GDM1 (cell line): ENCODE measurements around the gene C6orf15.

Source experiments
- DNase-seq: peaks from one replicate; lab custom pipeline; 2025; lab: John Stamatoyannopoulos, UW

Gene C6orf15

DNA sequence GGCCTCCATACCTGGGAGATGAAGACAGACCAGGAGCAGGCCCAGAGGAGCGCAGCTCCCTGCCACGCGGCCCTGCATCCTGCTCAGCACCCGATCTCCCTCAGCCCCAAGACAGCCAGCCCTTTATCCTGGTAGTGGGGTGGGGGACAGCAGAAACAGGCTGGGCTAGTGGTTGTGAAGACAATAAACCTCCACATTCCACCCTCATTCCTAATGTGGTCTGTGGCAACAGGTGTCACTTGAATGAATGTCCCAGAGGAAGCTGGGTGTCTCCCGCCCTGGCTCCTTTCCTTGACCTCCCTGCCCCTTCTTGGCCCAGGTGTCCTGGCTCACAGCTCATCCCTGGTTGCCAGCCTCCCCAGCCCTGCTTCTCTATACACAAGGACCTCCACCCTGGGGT is at the start of gene C6orf15:
TSS of gene C6orf15 (minus strand) at position 98 of the 400 bp plus-strand sequence. CDS start at position 78, 20 bp downstream.
- DNase-seq = no peak

DNA sequence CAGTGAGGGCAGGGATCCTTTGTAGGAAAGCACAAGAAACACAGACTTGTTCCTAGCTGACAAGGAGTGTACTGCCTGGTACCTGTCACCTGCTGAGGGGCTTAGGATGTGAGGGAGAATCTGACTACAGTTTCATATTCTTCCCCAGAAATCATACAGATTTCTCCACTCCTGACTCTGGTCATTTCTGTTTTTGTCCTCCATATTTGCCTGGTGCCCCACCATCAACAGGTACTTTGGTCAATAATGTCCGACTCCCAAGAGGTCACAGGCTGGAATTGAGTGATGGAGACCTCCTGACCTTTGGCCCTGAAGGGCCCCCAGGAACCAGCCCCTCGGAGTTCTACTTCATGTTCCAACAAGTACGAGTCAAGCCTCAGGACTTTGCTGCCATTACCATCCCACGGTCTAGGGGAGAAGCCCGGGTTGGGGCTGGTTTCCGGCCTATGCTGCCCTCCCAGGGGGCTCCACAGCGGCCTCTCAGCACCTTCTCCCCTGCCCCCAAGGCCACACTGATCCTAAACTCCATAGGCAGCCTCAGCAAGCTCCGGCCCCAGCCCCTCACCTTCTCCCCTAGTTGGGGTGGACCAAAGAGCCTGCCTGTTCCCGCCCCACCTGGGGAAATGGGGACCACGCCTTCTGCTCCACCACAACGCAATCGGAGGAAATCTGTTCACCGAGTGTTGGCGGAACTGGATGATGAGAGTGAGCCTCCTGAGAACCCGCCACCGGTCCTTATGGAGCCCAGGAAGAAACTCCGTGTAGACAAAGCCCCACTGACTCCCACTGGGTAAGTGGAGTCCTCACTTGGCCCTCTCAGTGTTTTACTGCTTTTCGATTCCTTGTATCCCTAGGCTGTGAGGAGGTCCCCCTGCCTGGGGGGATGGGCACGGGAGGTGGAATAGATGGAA is 49.1 kb upstream of the C6orf15 start:
- DNase-seq = no peak

DNA sequence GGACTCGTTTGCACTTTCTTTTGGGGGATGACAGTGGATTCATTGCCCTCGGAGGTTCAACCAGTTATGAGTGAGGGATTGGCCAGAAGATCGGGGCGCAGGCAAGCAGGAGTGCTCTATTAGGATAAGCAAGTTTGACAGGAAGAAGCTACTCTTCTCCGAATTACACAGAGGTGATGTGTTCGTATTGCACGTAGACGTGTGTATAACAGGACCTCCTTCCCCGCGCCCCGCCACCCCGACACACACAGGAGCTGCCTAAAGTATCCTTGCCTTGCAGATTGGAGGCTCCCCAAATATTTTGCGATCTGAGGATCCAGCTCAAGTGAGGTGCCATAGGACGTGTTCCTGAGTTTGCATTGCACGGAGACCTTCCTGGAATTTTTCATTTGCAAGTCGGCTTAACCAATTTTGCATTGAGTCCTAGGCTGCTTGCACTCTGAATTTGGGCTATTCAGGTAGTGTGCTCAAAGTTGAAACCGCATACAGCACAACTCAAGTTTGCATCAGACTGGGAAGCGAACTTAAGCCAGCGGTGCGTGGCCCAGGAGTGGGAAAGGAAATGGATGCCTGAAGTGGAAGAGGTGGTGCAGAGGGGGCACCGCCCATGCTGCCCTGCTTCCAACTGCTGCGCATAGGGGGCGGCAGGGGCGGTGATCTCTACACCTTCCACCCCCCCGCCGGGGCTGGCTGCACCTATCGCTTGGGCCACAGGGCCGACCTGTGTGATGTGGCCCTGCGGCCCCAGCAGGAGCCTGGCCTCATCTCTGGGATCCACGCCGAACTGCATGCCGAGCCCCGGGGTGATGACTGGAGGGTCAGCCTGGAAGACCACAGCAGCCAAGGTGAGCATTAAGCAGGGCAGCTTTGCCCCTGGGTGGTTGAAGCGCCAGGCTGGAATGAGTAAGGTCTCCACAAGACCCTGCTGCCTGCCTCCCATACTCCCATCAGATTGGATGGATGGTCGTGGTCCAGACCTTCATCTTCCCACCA is 46.8 kb upstream of the C6orf15 start:
- DNase-seq = peak; percentile 2

DNA sequence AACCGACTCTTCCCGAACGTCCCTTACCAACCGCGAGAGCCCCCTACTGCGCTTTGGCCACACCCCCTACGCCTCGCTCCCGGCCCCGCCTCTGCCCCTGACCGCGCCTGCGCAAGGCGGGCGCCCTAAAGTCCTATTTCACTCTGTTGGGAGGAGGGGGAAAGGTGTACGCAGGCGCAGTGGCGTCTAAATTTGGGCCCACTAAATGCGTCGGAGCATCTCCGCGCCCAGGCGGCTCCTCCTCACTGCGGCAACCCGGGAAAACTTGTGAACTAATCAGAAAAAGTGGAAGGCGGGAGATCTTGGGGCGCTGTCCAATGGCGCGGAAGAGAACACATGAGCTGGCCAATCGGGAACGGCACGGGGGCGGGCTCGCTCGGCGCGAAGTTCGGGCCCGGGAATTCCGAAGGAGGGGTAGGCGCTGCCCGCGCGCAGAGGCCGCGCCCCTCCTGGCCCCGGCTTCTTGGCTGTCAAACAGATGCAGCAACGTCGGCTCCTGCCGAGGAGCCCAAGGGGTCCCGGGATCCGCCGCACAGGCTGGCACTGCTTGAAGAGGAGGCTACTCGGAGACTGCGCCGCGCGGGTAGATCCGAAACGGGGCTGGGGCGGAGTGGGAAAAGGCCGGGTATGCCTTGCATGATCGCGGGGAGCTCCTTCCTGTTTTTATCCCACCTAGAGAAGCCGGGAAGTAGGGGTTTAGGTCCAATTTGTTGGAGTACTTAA is 45.9 kb upstream of the C6orf15 start, which contains the start of gene TCF19:
TSS of gene TCF19 (plus strand) at position 450 of the 723 bp plus-strand sequence. CDS start 881 bp downstream, outside the sequence.
- DNase-seq = peak; percentile 98

DNA sequence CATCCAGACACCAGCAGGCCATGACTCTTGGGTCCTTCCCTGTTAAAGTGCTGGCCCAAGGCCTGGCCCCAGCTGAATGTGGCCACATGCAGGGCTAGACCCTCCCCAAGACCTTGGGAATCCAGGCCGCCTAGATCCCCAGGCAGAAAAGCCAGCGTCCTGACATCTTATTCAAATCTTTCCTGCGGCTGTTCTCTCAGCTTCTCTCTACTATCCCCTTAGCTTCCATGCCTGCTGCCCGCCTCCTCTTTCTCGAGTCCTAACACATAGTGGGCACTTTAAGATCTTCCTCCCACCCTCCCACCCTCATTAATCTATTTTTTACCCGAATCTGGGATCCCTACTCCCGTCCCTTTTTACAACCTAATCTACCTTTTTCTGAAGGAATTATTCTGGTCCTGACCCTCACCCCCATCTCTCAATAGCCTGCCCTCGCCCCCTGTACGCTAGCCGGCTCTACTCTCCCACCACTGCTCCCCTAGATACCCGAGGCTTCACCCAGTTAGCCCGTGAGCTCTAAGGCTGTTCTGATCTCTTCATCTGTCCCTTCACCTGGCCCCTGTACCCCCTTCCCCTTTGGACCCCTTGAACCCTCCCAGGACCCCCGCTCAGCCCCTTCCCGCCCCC is 45.3 kb upstream of the C6orf15 start, which contains the start of gene CCHCR1:
TSS of gene CCHCR1 (minus strand) at position 290 of the 627 bp plus-strand sequence. CDS start at position 88, 202 bp downstream.
- DNase-seq = no peak

DNA sequence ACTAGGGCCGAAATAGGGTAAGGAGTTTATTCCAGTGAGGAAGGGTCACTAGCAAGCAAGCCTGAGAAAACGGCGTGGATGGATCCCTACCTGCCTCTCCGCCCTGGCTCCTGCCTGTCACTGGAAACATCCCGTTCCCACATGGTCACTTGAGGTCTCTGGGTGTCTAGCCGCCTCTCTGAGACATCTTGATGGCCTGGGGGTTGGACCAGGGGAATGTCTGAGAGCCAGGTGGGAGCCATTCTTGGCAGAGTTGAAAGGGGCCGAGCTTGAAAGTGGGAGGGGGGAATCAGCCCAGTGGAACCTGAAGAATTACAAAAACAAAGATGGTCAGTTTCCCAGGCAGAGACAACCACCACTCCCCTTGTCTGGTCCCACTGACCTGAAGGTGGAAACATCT is 44.3 kb upstream of the C6orf15 start:
- no peak for DNase-seq

DNA sequence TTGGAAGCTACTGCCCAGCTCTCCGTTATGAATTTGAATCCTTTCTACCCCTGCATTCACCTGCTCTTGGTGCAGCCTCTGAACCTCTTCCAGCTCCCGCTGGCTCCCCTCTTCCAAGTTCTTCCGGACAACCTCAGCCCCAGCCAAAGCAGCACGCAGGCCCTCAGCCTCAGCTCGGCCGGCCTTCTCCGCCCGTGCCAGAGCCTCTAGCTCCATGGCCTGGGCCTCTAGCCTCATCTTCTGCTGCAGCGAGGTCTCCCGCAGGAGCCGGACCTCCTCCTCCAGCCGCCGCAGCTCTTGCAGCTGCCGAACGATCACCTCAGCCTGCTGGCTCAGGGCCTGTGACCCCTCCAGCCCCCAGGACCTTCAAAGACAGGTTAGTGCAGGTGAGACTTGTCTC is 42.1 kb upstream of the C6orf15 start:
- no peak for DNase-seq

DNA sequence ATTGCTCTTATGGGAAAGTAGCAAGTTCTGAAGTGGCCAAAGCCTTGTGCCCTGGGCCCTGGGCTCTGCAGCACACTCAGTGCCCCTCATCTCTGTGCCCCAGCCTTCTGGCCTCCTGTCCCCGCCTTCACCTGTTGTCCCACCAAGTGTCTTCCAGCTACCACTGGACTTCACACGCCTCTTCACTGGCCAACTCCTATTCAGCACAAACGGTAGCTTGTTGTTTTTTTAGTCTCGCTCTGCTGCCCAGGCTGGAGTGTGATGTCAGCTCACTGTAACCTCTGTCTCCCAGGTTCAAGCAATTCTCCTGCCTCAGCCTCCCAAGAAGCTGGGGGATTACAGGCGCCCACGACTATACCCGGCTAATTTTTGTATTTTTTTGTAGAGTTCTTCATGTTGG is 40.4 kb upstream of the C6orf15 start:
- no peak for DNase-seq

DNA sequence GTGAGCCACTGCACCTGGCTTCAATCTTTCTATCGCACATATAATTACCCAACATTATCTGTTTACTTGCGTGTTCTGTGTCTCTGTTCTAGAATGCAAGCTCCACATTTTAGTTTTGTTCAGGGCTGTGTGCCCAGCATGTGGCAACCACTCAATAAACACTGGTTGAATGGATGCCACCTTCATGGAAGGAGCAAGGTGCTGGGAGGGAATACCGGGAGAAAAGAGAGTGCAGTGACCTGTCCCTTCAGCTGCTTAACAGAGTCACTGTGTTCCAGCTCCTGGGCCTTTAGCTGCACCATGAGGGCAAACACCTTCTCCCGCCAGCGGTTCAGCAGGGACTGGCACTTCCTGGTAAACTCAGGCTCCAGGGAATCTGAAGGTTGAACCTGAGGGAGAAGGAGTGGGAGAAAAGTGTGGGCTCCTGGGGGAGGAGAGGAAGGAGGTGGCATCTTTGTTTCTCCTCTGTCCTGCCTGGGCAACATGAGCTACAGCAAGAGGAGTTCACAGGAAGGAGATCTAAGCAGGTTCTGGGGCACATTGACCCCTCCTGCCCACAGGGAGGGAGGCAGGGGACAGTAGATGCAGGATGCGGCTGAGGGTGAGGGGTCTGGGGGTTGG is 37.6 kb upstream of the C6orf15 start:
- DNase-seq = no peak

DNA sequence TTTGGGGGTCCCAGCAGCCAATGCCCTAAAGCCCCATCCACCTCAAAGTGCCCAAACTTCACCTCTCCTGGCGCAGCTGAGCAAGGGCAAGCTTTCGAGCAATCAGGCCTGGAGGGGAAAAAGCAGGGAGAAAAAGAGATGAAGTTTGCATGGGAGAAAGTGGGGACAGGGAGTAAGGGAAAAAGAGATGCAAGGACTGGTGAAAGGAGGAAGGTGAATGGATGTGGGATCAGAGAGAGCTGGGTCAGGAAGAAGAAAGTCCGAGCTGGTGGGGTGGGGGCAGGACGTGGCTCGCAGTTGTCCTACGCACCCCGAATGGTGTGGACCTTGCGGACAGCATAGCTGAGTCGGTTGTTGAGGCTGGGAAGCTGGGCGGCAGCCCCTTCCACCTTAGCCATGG is 33.0 kb upstream of the C6orf15 start:
- no peak for DNase-seq

DNA sequence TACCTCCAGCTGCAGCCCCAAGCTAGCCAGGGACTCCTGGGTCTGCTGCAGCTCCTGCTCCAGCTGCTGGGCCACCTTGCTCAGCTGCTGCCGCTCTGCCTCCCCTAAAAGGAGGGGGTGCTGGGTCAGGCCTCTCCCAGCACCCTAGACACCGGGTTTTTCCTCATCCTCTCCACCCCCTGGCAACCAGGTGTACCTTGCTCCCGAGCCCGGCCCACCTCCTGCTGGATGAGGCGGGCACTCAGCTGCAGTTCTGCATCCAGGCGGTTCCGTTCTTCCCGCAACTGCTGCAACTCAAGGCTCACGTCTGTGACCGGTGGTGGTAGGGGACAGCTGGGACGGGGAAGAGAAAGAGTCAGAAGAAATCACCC is 32.6 kb upstream of the C6orf15 start:
- DNase-seq = no peak

DNA sequence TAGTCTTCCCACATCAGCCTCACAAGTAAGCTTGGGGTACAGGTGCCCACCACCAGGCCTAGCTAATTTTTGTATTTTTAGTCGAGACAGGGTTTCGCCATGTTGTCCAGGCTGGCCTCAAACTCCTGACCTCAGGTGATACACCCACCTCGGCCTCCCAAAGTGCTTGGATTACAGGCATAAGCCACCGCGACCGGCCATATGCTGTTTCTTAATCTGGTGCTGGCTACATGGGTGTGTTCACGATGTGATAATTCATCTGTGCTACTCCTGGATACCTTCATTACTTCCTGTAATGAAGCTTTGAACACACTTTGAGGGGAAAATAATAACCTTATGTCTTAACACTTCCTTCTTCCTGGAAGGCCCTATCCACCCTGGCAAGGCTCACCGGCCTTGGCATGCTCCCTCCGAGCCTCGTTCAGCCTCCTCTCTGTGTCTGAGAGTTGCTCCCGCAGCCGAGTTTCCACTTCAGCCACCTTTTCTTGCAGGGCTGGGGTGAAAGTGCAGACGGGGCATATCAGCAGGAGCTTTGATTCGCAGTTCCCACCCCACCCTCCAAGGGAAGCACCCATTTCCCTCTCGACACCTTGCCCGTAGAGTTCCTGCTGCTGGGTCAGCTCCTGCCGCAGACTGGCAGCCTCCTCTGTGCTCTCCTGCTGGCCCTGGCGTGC is 32.1 kb upstream of the C6orf15 start:
- no peak for DNase-seq

DNA sequence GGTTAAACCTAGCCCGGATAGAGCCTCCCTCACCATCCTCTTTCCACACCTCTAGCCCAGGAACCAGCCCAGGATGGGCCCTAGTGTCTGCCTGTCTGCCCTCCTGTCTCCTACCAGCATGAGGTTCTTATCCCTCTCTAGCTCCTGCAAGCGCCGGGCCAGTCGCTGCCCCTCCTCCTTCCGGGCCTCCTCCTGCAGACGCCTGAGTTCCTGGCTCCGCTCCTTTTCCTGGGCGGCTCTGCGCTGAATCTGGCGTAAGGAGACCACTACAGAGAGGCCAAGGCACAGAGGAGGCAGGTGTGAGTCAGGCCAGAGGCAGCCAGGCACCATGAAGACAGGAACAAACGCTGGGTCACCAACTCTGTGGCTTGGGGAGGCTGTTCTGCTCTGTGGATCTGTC is 30.8 kb upstream of the C6orf15 start:
- no peak for DNase-seq

DNA sequence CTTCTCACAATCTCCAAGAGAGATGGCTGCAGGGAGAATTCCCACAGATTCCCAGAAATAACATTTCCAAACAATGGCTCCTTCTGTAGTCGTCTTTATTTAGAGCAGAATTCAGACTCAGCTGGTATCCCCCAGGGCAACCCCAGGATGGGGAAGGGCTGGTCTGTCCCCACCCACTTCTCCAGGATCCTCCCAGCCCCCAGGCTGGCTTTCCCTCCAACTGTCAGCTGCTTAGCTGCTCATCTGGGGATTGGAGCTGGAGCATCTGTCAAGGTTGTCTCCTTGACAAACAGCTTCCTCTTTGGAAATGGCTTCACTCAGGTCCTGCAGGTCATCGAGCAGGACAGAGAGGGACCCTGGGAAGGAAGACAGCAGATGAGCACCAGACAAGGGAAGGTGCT is 30.0 kb upstream of the C6orf15 start:
- DNase-seq = no peak

DNA sequence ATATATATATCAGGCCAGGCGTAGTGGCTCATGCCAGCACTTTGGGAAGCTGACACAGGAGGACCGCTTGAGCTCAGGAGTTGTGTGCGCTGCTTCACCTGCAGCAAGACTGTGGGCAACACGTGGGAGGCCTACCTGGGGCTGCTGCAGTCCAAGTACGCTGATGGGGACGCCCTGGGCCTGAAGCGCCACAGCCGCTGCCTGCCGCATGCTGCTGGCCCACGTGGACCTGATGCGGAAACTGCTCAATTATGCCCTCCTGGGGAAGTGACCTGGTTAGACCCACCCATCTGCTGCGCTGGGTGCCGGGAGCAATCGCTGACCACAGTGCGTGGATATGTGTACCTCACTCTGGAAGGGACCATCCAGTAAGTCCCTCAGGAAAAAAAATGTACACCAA is 28.3 kb upstream of the C6orf15 start:
- no peak for DNase-seq

DNA sequence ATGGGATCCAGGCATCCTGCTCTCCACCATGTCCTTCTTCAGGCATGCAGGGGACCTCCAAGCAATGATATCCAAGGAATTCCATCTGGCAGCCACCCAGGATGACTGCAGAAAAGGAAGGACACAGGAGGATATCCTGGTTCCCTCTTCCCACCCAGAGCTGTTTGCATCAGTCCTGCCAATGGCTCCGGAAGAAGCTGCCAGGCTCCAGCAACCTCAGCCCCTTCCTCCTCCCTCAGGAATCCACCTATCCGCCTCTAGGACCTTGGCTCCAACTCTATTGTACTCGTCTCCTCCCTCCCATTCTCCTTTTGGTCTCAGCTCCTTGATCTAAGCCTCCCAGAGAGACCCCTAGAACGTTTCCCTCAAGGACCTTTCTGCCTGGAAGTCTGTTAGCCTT is 27.2 kb upstream of the C6orf15 start:
- no peak for DNase-seq

DNA sequence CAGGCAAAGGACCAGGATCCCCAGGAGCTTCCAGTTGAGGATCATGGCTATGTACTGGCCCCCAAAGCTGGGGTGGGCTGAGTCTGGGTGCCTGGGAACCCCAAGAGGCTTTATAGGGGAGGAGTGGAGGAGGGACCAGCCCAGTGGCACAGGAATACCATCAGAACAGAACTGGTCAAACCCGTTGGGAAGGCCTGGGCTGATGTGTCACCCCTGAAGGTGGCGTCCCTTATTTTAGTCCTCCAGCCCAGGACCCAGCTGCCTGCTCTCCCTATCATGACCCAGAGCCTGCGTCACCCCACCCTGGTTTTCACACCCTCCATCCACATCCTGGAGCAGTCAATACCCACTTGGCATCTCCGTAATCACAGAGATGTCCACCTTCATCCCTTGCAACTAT is 26.6 kb upstream of the C6orf15 start, which contains the start of gene PSORS1C2:
TSS of gene PSORS1C2 (minus strand) at position 85 of the 400 bp plus-strand sequence. CDS start at position 45, 40 bp downstream.
- no peak for DNase-seq

DNA sequence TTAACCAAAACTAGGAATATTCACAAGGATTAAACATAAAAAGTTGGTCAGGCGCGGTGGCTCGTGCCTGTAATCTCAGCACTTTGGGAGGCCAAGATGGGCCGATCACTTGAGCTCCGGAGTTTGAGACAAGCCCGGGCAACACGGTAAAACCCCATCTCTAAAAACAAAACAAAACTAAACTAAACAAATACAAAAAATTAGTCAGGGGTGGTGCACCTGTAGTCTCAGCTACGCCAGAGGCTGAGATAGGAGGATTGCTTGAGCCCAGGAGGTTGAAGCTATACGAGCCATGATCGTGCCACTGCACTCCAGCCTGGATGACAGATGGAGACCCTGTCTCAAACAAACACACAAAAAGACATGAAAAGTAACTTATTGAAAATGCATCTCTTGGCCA is 23.3 kb upstream of the C6orf15 start:
- no peak for DNase-seq

DNA sequence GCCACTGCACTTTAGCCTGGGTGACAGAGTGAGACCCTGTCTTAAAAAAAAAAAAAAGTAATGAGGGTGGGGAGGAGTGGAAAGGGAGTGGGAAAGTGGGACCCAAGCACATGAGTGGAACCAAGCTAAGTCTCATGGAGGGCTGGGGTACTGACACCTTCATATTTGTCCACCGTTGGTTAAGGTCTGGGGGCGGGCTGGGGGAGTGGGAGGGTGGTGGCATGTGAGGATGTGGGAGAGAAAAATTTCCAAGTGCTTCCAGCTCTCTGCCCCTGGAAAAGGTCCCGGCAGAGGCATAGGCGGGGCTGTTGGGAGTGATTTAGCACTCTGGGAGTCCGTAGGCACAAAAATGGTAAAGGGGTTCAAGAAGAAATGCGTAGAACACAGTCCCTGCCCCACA is 20.4 kb upstream of the C6orf15 start:
- no peak for DNase-seq

DNA sequence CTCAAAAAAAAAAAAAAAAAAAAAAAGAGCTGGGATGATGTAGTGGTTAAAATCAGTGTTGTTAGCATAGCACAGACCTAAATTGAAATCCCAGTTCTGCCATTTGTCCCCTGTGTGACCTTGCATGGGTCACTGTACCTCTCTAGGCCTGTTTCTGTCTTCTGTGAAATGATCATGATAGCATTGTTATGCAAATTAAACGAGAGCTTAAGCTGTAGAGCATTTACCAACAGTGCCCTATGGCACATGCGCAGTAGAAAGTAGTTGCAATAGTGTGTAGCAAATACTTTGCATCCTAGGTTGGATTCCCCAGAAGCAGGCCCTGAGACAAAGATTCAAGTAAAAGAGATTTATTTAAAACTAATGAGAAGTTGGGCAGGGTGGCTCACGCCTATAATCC is 19.2 kb upstream of the C6orf15 start:
- no peak for DNase-seq
